Dendritic cell treated with granulocyte-macrophage colony-stimulating factor and Interleukin-4, amounts not matched to agents 40 ng/mL and 50 ng/mL, for 4 days (primary cell): ENCODE data around the gene KRTAP1-3.

Experiments
- H3K27ac Mint-ChIP-seq: one replicate; pipeline ENCODE4 v1.8.0; 2022; ENCODE audit warnings: mild to moderate bottlenecking, mixed read lengths
- H3K27me3 Mint-ChIP-seq: one replicate; pipeline ENCODE4 v1.8.0; 2022; ENCODE audit warnings: mild to moderate bottlenecking, mixed read lengths
- H3K36me3 Mint-ChIP-seq: one replicate; pipeline ENCODE4 v1.8.0; 2022; ENCODE audit warnings: low read depth, mixed read lengths
- H3K4me1 Mint-ChIP-seq: one replicate; pipeline ENCODE4 v1.8.0; 2022; ENCODE audit warnings: low read depth, mixed read lengths
- H3K4me3 Mint-ChIP-seq: one replicate; pipeline ENCODE4 v1.8.0; 2022; ENCODE audit warnings: mild to moderate bottlenecking, moderate library complexity, mixed read lengths
- H3K9me3 Mint-ChIP-seq: one replicate; pipeline ENCODE4 v1.8.0; 2022; ENCODE audit warnings: mixed read lengths
- intact Hi-C: fragments of 100-400 bp; cut with micrococcal nuclease; formaldehyde crosslinking; loops from one replicate; pipeline ENCODE4 v1.15.0; 2022

KRTAP1-3 gene

GRCh38 chr17:40986920-40987319 is 47.8 kb downstream of the KRTAP1-3 start:
- Mint-ChIP-seq H3K36me3 (no peaks in the 10 kb centered on the region), H3K9me3 (no peaks in the 10 kb centered on the region), H3K4me3 (no peak overlapping the region), H3K27ac (no peak overlapping the region), H3K27me3 (peaks cover 16% of the 10 kb centered on the region), H3K4me1 (peaks cover 11% of the 10 kb centered on the region)
- intact Hi-C loops, result no loop called here

- H3K4me3 Mint-ChIP-seq, result no peak within 1 kb of the TSS
- no peak within 1 kb of the TSS for H3K27ac Mint-ChIP-seq
- H3K36me3 Mint-ChIP-seq, result no peaks in the 10 kb centered on the region
- intact Hi-C loops, result no loop called here
- H3K4me1 Mint-ChIP-seq, result peaks cover 11% of the 10 kb centered on the region
- peaks cover 14% of the 10 kb centered on the region for H3K27me3 Mint-ChIP-seq
- no peaks in the 10 kb centered on the region for H3K9me3 Mint-ChIP-seq
Measured at GRCh38 chr17:40984226-40984625, 50.4 kb downstream of the KRTAP1-3 start, which contains the start of gene KRT40. TSS of gene KRT40 (minus strand) at chr17:40984326. CDS start at chr17:40984273, 53 bp downstream.
